Ishikawa (cell line): ENCODE results near the gene ATG101.

Experiments used
- CEBPB ChIP-seq: IDR thresholded peaks from 2 replicates; pipeline ENCODE4 v1.6.1; 2012
- CREB1 ChIP-seq: IDR thresholded peaks from 2 replicates; pipeline ENCODE4 v1.6.1; 2012; ENCODE audit warnings: low read depth
- EGR1 ChIP-seq: IDR thresholded peaks from 2 replicates; pipeline ENCODE4 v1.6.1; 2012
- EP300 ChIP-seq: IDR thresholded peaks from 2 replicates; pipeline ENCODE4 v1.6.1; 2012; ENCODE audit warnings: borderline replicate concordance
- FOXM1 ChIP-seq: IDR thresholded peaks from 2 replicates; pipeline ENCODE4 v1.6.1; 2012; ENCODE audit warnings: low read depth, borderline replicate concordance
- MAX ChIP-seq: IDR thresholded peaks from 2 replicates; pipeline ENCODE4 v1.6.1; 2012
- NFIC ChIP-seq: IDR thresholded peaks from 2 replicates; pipeline ENCODE4 v1.6.1; 2012
- RAD21 ChIP-seq: IDR thresholded peaks from 2 replicates; pipeline ENCODE4 v1.6.1; 2012; ENCODE audit warnings: low read depth
- REST ChIP-seq: IDR thresholded peaks from 2 replicates; pipeline ENCODE4 v1.6.1; 2012; ENCODE audit warnings: low read depth, mild to moderate bottlenecking
- TAF1 ChIP-seq: IDR thresholded peaks from 2 replicates; pipeline ENCODE4 v1.6.1; 2012; ENCODE audit warnings: low read depth, mild to moderate bottlenecking
- TCF12 ChIP-seq: IDR thresholded peaks from 2 replicates; pipeline ENCODE4 v1.6.1; 2012; ENCODE audit warnings: low read depth
- TEAD4 ChIP-seq: IDR thresholded peaks from 2 replicates; pipeline ENCODE4 v1.6.1; 2012
- YY1 ChIP-seq: IDR thresholded peaks from 2 replicates; pipeline ENCODE4 v1.6.1; 2012; ENCODE audit warnings: low read depth
- ZBTB7A ChIP-seq: IDR thresholded peaks from 2 replicates; pipeline ENCODE4 v1.6.1; 2012; ENCODE audit warnings: low read depth
- TF ChIP-seq, protein P1 (sequence below): IDR thresholded peaks from 2 replicates; pipeline ENCODE4 v1.6.1; 2012

The ATG101 gene

DNA sequence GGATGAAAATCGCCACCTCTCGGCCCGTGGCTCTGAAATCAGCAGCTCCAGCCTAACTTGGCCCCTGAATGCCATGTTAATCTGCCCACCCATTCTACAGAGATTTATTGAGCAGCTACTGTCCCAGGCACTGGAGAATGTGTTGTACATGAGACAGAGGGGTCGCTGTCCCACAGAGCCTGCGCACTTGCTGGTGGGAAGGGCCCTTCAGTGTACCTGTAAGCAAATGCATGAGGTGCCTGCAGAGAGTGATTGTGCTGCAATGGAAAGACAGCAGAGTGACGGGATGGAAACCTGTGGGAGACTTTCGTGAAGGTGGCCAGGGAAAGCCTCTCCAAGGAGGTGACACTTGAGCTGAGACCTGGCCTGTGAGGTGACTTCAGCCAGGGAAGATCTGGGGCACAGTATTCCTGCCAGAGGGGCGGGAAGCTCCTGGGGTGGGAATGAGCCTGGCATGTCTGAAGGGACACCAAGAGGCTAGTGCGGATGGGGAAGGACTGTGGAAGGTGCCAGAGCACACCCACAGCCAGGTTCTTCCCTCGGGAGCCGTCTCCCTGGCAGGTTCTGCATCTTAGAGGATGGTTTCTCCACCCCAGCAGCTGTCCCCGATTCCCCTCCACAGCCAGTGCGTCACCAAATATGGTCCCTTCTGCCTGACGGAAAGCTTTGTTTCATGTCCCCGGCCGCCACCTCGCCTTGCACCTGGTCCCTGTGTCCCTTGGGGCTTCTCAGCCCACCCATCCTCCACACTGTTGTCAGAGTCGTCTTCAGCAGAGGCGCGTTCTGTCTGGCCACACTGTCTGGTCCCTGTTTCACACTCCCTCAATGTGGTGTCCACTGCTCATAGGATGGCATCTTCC lies 18.4 kb downstream of the ATG101 start:
- no peak for TF ChIP-seq CEBPB

DNA sequence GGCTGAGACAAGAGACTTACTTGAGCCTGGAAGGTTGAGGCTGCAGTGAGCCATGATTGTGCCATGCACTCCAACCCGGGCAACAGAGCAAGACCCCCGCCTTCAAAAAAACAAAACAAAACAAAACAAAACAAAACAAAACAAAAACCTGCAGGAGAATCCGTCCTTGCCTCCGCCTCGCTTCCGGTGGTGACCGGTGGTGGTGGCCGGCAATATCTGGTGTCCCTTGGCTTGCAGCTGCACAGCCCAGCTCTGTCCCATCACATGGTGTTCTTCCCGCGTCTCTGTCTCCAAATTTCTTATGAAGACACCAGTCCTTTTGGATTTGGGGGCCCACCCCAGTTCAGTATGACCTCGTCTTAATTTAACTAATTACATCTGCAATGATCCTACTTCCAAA lies 19.7 kb downstream of the ATG101 start:
- TF ChIP-seq CEBPB (no peak), RAD21 (no peak), TAF1 (no peak), REST (no peak), TEAD4 (no peak), EGR1 (no peak)
- TF ChIP-seq, protein P1, sequence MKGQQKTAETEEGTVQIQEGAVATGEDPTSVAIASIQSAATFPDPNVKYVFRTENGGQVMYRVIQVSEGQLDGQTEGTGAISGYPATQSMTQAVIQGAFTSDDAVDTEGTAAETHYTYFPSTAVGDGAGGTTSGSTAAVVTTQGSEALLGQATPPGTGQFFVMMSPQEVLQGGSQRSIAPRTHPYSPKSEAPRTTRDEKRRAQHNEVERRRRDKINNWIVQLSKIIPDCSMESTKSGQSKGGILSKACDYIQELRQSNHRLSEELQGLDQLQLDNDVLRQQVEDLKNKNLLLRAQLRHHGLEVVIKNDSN: no peak

- TF ChIP-seq EGR1: no peak
- TF ChIP-seq, protein P1: no peak
- no peak for TF ChIP-seq CEBPB
- TF ChIP-seq EP300: no peak
- no peak for TF ChIP-seq REST
- no peak for TF ChIP-seq TAF1
- TF ChIP-seq YY1: no peak
- TF ChIP-seq TEAD4: no peak
- no peak for TF ChIP-seq RAD21
- no peak for TF ChIP-seq TCF12
- TF ChIP-seq ZBTB7A: no peak
- TF ChIP-seq MAX: no peak
- no peak for TF ChIP-seq FOXM1
- TF ChIP-seq NFIC: no peak
- no peak for TF ChIP-seq CREB1
These were observed 20.5 kb downstream of the ATG101 start for GRCh38 chr12:52090291-52090690.

- TF ChIP-seq, protein P1: no peak
- TF ChIP-seq MAX (no peak), ZBTB7A (no peak)
These were observed 21.3 kb downstream of the ATG101 start for GRCh38 chr12:52091061-52091460.

DNA sequence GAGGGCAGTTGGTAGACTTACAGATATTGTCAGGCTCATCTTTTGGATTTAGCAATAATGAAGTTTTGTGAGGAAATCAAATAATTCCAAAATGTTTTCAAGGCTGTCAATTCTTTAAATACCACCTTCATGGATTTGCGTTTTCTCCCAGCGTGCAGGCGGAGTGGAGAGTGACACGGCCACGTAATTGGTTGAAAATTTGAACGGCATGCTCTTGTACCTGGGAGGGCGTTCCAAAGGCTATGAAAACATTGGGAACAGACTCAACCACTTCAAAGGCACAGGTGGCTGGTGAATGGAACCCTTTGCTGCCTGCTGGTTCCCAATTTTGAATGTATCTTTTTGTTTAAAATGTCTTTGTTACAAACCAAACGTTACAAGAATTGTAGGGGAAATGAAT lies 22.1 kb downstream of the ATG101 start:
- TF ChIP-seq TEAD4 (no peak), FOXM1 (no peak), TCF12 (no peak), CEBPB (no peak), REST (no peak), CREB1 (no peak)
- TF ChIP-seq, protein P1: no peak
